Measurements from ENCODE around the gene P2RY8.
"Not testable (repeated sequence)": the region's sequence is repeated elsewhere in the genome, so short reads cannot be mapped to it uniquely, and the experiment has no call there.

Gene P2RY8

GRCh38 chrX:1518512-1518911 lies 18.5 kb downstream of the P2RY8 start:
- no peak for DNase-seq (ENCODE audit: low read depth)

- no peak for DNase-seq (ENCODE audit: low read depth)
Measured at GRCh38 chrX:1516596-1517104, 20.3 kb downstream of the P2RY8 start.

- no peak for DNase-seq (ENCODE audit: low read depth)
Measured at GRCh38 chrX:1511829-1512228, 25.2 kb downstream of the P2RY8 start.

- DNase-seq (ENCODE audit: low read depth), result no peak
Measured at GRCh38 chrX:1511150-1511549, 25.8 kb downstream of the P2RY8 start.

GRCh38 chrX:1507511-1508463 lies 29.2 kb downstream of the P2RY8 start:
- no peak for DNase-seq (ENCODE audit: low read depth)

- DNase-seq (ENCODE audit: low read depth), result no peak
Measured at GRCh38 chrX:1506916-1507315, 30.1 kb downstream of the P2RY8 start.

- no peak for DNase-seq (ENCODE audit: low read depth)
Measured at GRCh38 chrX:1502853-1503252, 34.1 kb downstream of the P2RY8 start.

GRCh38 chrX:1502241-1502640 lies 34.7 kb downstream of the P2RY8 start:
- no peak for DNase-seq (ENCODE audit: low read depth)

GRCh38 chrX:1500701-1501624 lies 36.0 kb downstream of the P2RY8 start:
- DNase-seq (ENCODE audit: low read depth), result no peak

GRCh38 chrX:1496076-1496475 lies 40.9 kb downstream of the P2RY8 start:
- DNase-seq (ENCODE audit: low read depth), result no peak

- no peak for DNase-seq (ENCODE audit: low read depth)
Measured at GRCh38 chrX:1493877-1494510, 43.0 kb downstream of the P2RY8 start.

GRCh38 chrX:1493412-1493811 lies 43.6 kb downstream of the P2RY8 start:
- no peak for DNase-seq (ENCODE audit: low read depth)

- DNase-seq (ENCODE audit: low read depth), result no peak
Measured at GRCh38 chrX:1492421-1493012, 44.5 kb downstream of the P2RY8 start.

- DNase-seq (ENCODE audit: low read depth), result no peak
Measured at GRCh38 chrX:1491851-1492349, 45.1 kb downstream of the P2RY8 start.

GRCh38 chrX:1491248-1491647 lies 45.7 kb downstream of the P2RY8 start:
- DNase-seq (ENCODE audit: low read depth), result not testable (repeated sequence)

GRCh38 chrX:1490723-1491122 lies 46.3 kb downstream of the P2RY8 start:
- DNase-seq (ENCODE audit: low read depth), result not testable (repeated sequence)

- DNase-seq (ENCODE audit: low read depth), result not testable (repeated sequence)
Measured at GRCh38 chrX:1489354-1489753, 47.6 kb downstream of the P2RY8 start.

- no peak for DNase-seq (ENCODE audit: low read depth)
Measured at GRCh38 chrX:1488745-1489144, 48.2 kb downstream of the P2RY8 start.

GRCh38 chrX:1488141-1488540 lies 48.8 kb downstream of the P2RY8 start:
- no peak for DNase-seq (ENCODE audit: low read depth)

GRCh38 chrX:1487401-1487800 lies 49.6 kb downstream of the P2RY8 start:
- DNase-seq (ENCODE audit: low read depth), result no peak

GRCh38 chrX:1486749-1487361 lies 50.1 kb downstream of the P2RY8 start:
- DNase-seq (ENCODE audit: low read depth), result no peak

All from stimulated activated CD8-positive, alpha-beta memory T cell treated with anti-CD3 and anti-CD28 coated beads, Interleukin-15, amount 100 ng/mL, for 1 hour (primary cell).